Calu3 (cell line): ENCODE measurements around the gene CCPG1. TPM values are rescaled to one million over a fixed set of nuclear protein-coding genes. Genes with fewer than 3 reads are reported as not detected.

Experiments
- BruUV-seq: library from RNA; stranded (reverse); fragments of 400-500 nt; replicated peaks from 2 replicates; lab custom pipeline; 2021; lab: Mats Ljungman, UMichigan
- CTCF ChIA-PET: fragments of 300-600 bp; sonication (Branson Sonifier 250); formaldehyde crosslinking; loops from one replicate; lab custom pipeline; 2022; ENCODE audit warnings: antibody characterized with exemption; lab: Charles Lee
- DNase-seq: peaks from one replicate; pipeline ENCODE4 v3.0.0; 2022
- H3K27ac Mint-ChIP-seq: one replicate; pipeline ENCODE4 v1.8.0; 2022; ENCODE audit warnings: mixed read lengths; ENCODE audit not compliant: unreplicated experiment
- H3K27me3 Mint-ChIP-seq: one replicate; pipeline ENCODE4 v1.8.0; 2022; ENCODE audit warnings: mixed read lengths; ENCODE audit not compliant: unreplicated experiment
- H3K36me3 Mint-ChIP-seq: one replicate; pipeline ENCODE4 v1.8.0; 2022; ENCODE audit warnings: mild to moderate bottlenecking, moderate library complexity, mixed read lengths; ENCODE audit not compliant: insufficient read depth, unreplicated experiment
- H3K4me1 Mint-ChIP-seq: one replicate; pipeline ENCODE4 v1.8.0; 2022; ENCODE audit warnings: mild to moderate bottlenecking, low read depth, mixed read lengths; ENCODE audit not compliant: unreplicated experiment
- H3K4me3 Mint-ChIP-seq: one replicate; pipeline ENCODE4 v1.8.0; 2022; ENCODE audit warnings: mild to moderate bottlenecking, low read depth, moderate library complexity, mixed read lengths; ENCODE audit not compliant: unreplicated experiment
- H3K9me3 Mint-ChIP-seq: one replicate; pipeline ENCODE4 v1.8.0; 2022; ENCODE audit warnings: low read depth, mixed read lengths; ENCODE audit not compliant: unreplicated experiment
- intact Hi-C: fragments of 100-400 bp; cut with micrococcal nuclease; formaldehyde crosslinking; loops from one replicate; pipeline ENCODE4 v1.10.0; 2022; ENCODE audit not compliant: unreplicated experiment
- total RNA-seq: library from RNA; stranded (reverse); gene quantifications from 2 replicates; pipeline ENCODE4 v1.2.3, GENCODE V29; 2022
- TF ChIP-seq, protein P1 (sequence below): fragments of 200-600 bp; IDR thresholded peaks from one replicate; pipeline ENCODE4 v1.8.0; 2022; ENCODE audit warnings: antibody characterized with exemption; ENCODE audit not compliant: unreplicated experiment

Gene CCPG1
- total RNA-seq, 1 experiment from 2014 or later, result 54.5 TPM

DNA sequence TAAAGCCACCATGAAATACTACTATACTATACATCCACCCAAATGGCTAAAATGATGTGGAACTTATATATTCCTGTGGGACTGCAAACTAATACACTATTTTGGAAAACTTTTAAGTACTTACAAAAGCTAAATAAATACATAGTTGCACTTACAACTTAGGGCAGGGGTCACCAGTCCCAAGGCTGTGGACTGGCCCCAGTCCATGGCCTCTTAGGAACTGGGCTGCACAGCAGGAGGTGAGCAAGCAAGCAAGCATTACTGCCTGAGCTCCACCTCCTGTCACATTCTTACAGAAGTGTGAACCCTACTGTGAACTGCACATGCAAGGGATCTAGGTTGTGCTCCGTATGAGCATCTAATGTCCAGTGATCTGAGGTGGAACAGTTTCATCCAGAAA, 71.0 kb downstream of the CCPG1 start:
- TF ChIP-seq, protein P1, sequence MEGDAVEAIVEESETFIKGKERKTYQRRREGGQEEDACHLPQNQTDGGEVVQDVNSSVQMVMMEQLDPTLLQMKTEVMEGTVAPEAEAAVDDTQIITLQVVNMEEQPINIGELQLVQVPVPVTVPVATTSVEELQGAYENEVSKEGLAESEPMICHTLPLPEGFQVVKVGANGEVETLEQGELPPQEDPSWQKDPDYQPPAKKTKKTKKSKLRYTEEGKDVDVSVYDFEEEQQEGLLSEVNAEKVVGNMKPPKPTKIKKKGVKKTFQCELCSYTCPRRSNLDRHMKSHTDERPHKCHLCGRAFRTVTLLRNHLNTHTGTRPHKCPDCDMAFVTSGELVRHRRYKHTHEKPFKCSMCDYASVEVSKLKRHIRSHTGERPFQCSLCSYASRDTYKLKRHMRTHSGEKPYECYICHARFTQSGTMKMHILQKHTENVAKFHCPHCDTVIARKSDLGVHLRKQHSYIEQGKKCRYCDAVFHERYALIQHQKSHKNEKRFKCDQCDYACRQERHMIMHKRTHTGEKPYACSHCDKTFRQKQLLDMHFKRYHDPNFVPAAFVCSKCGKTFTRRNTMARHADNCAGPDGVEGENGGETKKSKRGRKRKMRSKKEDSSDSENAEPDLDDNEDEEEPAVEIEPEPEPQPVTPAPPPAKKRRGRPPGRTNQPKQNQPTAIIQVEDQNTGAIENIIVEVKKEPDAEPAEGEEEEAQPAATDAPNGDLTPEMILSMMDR, result no peak
- H3K9me3 Mint-ChIP-seq, result no peaks in the 10 kb centered on the region
- intact Hi-C loops, result no loop called here
- no peak overlapping the region for H3K4me3 Mint-ChIP-seq
- no peaks in the 10 kb centered on the region for H3K27me3 Mint-ChIP-seq
- DNase-seq, result no peak
- no TSS peak for BruUV-seq
- no peaks in the 10 kb centered on the region for H3K4me1 Mint-ChIP-seq
- CTCF ChIA-PET, result no interaction called here
- no peaks in the 10 kb centered on the region for H3K36me3 Mint-ChIP-seq
- no peak overlapping the region for H3K27ac Mint-ChIP-seq

DNA sequence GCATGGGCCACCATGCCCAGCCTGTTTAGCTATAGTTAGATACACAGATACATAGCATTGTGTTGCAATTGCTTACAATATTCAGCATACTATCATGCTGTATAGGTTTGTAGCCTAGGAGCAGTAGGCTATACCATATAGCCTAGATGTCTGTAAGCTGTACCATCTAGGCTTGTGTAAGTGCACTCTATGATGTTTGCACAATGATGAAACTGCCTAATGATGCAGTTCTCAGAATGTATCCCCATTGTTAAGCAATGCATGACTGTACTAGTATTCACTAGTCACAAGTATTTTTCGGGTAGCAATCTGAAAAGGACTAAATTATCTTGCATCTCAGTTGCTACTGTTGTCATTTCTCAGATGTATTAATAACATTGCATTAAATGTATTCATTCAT, 73.2 kb downstream of the CCPG1 start:
- no TSS peak for BruUV-seq
- TF ChIP-seq, protein P1, result no peak
- DNase-seq, result no peak
- Mint-ChIP-seq H3K4me1 (no peaks in the 10 kb centered on the region), H3K27ac (no peak overlapping the region), H3K27me3 (no peaks in the 10 kb centered on the region), H3K4me3 (no peak overlapping the region), H3K36me3 (no peaks in the 10 kb centered on the region), H3K9me3 (no peaks in the 10 kb centered on the region)
- CTCF ChIA-PET, result no interaction called here
- intact Hi-C loops, result no loop called here

DNA sequence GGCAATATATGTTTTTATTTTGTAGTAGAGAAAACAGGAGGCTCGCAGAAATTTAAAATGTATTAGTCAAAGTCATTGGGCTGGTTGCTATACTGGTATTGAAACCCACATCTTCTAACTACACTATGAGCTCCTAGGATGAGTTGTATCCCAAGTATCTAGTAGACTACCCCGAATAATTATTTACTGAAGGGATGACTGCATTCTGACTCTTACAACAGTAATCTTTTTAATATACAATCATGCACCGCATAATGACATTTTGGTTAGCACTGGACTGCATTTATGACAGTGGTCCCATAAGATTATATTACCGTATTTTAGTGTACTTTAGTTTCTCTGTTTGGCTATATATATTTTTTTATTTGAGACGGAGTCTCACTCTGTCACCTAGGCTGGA, 73.8 kb downstream of the CCPG1 start:
- intact Hi-C loops, result no loop called here
- CTCF ChIA-PET, result no interaction called here
- TF ChIP-seq, protein P1, result no peak
- no peaks in the 10 kb centered on the region for H3K36me3 Mint-ChIP-seq
- no peak for DNase-seq
- H3K9me3 Mint-ChIP-seq, result no peaks in the 10 kb centered on the region
- no TSS peak for BruUV-seq
- H3K4me3 Mint-ChIP-seq, result no peak overlapping the region
- H3K27ac Mint-ChIP-seq, result no peak overlapping the region
- H3K4me1 Mint-ChIP-seq, result no peaks in the 10 kb centered on the region
- no peaks in the 10 kb centered on the region for H3K27me3 Mint-ChIP-seq

DNA sequence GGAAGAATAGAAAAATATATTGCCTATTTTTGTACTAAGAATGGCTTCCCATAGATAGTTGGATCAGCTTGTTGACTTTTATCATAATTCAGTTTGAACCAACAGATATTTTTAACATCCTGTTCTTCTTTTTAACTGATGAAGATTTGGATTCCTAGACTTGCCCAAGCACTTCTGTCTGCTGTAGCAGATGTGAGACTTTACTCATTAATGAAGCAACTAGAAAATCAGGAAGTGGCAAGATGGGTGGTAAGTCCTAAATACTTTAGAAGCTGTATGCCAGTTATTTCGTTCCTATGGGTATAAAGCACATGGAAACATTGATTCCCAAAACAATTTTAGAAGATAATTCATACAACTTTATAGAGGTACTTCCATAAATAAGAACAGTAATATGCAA, 80.8 kb downstream of the CCPG1 start:
- Mint-ChIP-seq H3K27ac (no peak overlapping the region), H3K9me3 (no peaks in the 10 kb centered on the region), H3K36me3 (peaks cover 6% of the 10 kb centered on the region), H3K27me3 (no peaks in the 10 kb centered on the region), H3K4me3 (no peak overlapping the region), H3K4me1 (no peaks in the 10 kb centered on the region)
- CTCF ChIA-PET, result no interaction called here
- no TSS peak for BruUV-seq
- intact Hi-C loops, result no loop called here
- TF ChIP-seq, protein P1, result no peak
- DNase-seq, result no peak
